HepG2 (cell line): ENCODE data around the gene ANKRD65. TPM values are rescaled to one million over a fixed set of nuclear protein-coding genes. Genes with fewer than 3 reads are reported as not detected.

Experiments
- ATAC-seq: fragments of 200-7000 bp; cut with Tn5 transposase; 3 replicates; pipeline ENCODE4 v1.9.1; 2020; ENCODE audit warnings: mild to moderate bottlenecking, moderate library complexity
- BruUV-seq: library from RNA; stranded (reverse); fragments of 400-500 nt; replicated peaks from 2 replicates; lab custom pipeline; 2021; lab: Mats Ljungman, UMichigan
- CTCF ChIA-PET: fragments of 300-600 bp; formaldehyde crosslinking; extraction: SDS; loops from one replicate; lab custom pipeline; 2021; ENCODE audit warnings: low total read pairs, inconsistent platforms, low intra/inter-chr PET ratio; lab: Yijun Ruan, JAX
- POLR2A ChIA-PET: fragments of 350-600 bp; sonication (Branson Sonifier 250); formaldehyde crosslinking; loops from one replicate; lab custom pipeline; 2020; ENCODE audit warnings: antibody characterized with exemption, inconsistent platforms; lab: Yijun Ruan, JAX
- DNase-seq: peaks from one replicate; pipeline ENCODE4 v3.0.0-alpha.2; 2015; ENCODE audit warnings: low spot score
- FAIRE-seq: peaks from 3 replicates; lab custom pipeline; 2011; peaks lifted over from hg19 to GRCh38; lab: Jason Lieb, UNC
- H2AFZ ChIP-seq: one replicate; pipeline ENCODE4 v1.6.1; 2011; ENCODE audit warnings: low read length, inconsistent platforms
- H3K27ac ChIP-seq: fragments of 300-600 bp; 3 replicates; pipeline ENCODE4 v1.8.0; 2011; ENCODE audit warnings: mixed run types, mild to moderate bottlenecking, mixed read lengths, low read length, inconsistent platforms; ENCODE audit not compliant: insufficient read depth; ENCODE audit errors: extremely low read length
- H3K27me3 ChIP-seq, 2 experiments: fragments of 200-600 bp in 1 of 2; 2 replicates in 1 of 2; 3 replicates in 1 of 2; pipeline versions ENCODE4 v1.6.0 to v1.8.0; 2011; ENCODE audit warnings: low read length in 2 of 2, mild to moderate bottlenecking in 2 of 2, moderate library complexity in 2 of 2, inconsistent platforms in 1 of 2; ENCODE audit not compliant: insufficient read depth in 2 of 2, control insufficient read depth in 1 of 2
- H3K36me3 ChIP-seq, 2 experiments: fragments of 200-600 bp in 1 of 2; replicated peaks in 1 of 2; 2 replicates in 1 of 2; 3 replicates in 1 of 2; pipeline versions ENCODE4 v1.5.1 to v1.8.0; 2011; ENCODE audit warnings: low read length in 2 of 2, inconsistent platforms in 1 of 2; ENCODE audit not compliant: insufficient read depth in 2 of 2, control insufficient read depth in 1 of 2
- H3K4me1 ChIP-seq: 2 replicates; pipeline ENCODE4 v1.5.1; 2012; ENCODE audit warnings: low read length, inconsistent platforms; ENCODE audit not compliant: insufficient read depth
- H3K4me2 ChIP-seq: 2 replicates; pipeline ENCODE4 v1.6.0; 2011; ENCODE audit warnings: low read depth, low read length, inconsistent platforms
- H3K4me3 ChIP-seq, 3 experiments: fragments of 200-600 bp in 1 of 3; sonication (generic), shearing (Covaris generic) in 1 of 3; replicated peaks in 1 of 3; 2 replicates each; pipeline ENCODE4 v1.5.1; 2011 to 2016; ENCODE audit warnings: low read length in 3 of 3, inconsistent platforms in 2 of 3, low read depth in 2 of 3, mild to moderate bottlenecking in 2 of 3, control low read depth in 1 of 3, mixed read lengths in 1 of 3; ENCODE audit not compliant: insufficient read depth in 1 of 3
- H3K79me2 ChIP-seq: one replicate; pipeline ENCODE4 v1.6.1; 2011; ENCODE audit warnings: low read length, inconsistent platforms; ENCODE audit not compliant: insufficient read depth
- H3K9ac ChIP-seq: 2 replicates; pipeline ENCODE4 v1.6.0; 2011; ENCODE audit warnings: mild to moderate bottlenecking, low read depth, low read length, inconsistent platforms; ENCODE audit not compliant: insufficient read depth
- H3K9me3 ChIP-seq: 2 replicates; pipeline ENCODE4 v1.5.1; 2012; ENCODE audit warnings: mild to moderate bottlenecking, low read length
- H4K20me1 ChIP-seq: 2 replicates; pipeline ENCODE4 v1.6.0; 2011; ENCODE audit warnings: inconsistent platforms, mild to moderate bottlenecking, low read length, moderate library complexity; ENCODE audit not compliant: insufficient read depth
- AGO2 ChIP-seq: fragments of 200-400 bp; formaldehyde crosslinking; optimal IDR thresholded peaks from 2 replicates; pipeline ENCODE3; 2017; ENCODE audit warnings: mild to moderate bottlenecking, low read depth, low read length, moderate library complexity
- CHD2 ChIP-seq: IDR thresholded peaks from 2 replicates; pipeline ENCODE4 v1.6.1; 2011; ENCODE audit warnings: low read depth, low read length, improper control_type of control experiment
- EP300 ChIP-seq, 3 experiments: sonication (generic) in 1 of 3; formaldehyde crosslinking in 1 of 3; IDR thresholded peaks; 2 replicates each; pipeline versions ENCODE4 v1.5.1 to v1.6.1; 2011 to 2020; ENCODE audit warnings: low read depth in 2 of 3, low read length in 2 of 3, borderline replicate concordance in 1 of 3, improper control_type of control experiment in 1 of 3, mild to moderate bottlenecking in 1 of 3, missing genetic modification reagents in 1 of 3, moderate library complexity in 1 of 3
- HOXA9 ChIP-seq: sonication (generic); formaldehyde crosslinking; IDR thresholded peaks from 2 replicates; pipeline ENCODE4 v1.8.1; 2022; ENCODE audit warnings: missing genetic modification reagents, mild to moderate bottlenecking, moderate library complexity, borderline replicate concordance
- WGBS: methylation state at CpG from one replicate; pipeline ENCODE4 v1.1.6; 2017; ENCODE audit warnings: low lambda C conversion rate; 5-methylcytosine and 5-hydroxymethylcytosine counted together
- in situ Hi-C: cut with HindIII; loops from 2 replicates; pipeline ENCODE4 v1.10.0; 2017; ENCODE audit warnings: low pct_unique_long_range_greater_than_20kb; ENCODE audit not compliant: extremely low pct_ligation_motif_present
- intact Hi-C: fragments of 100-400 bp; cut with micrococcal nuclease; formaldehyde crosslinking; loops from one replicate; pipeline ENCODE4 v1.10.0; 2022; ENCODE audit not compliant: unreplicated experiment
- polyA plus RNA-seq, 8 experiments: library from polyadenylated mRNA; depleted of rRNA in 3 of 8; stranded (reverse) in 7 of 8; unstranded in 1 of 8; fragments of >200 nt; fragmentation: Illumina TruSeq in 4 of 8; extraction: Trizol in 4 of 8; gene quantifications; 2 replicates each; pipeline versions ENCODE4 v1.2.1 to v1.2.3, GENCODE V29; 2011 to 2016; ENCODE audit warnings: low read depth in 4 of 8, missing spikeins in 1 of 8, mixed read lengths in 1 of 8; ENCODE audit not compliant: insufficient read depth in 1 of 8
- total RNA-seq, 5 experiments: library from RNA; depleted of rRNA; stranded (reverse); fragments of >200 nt; fragmentation: Illumina TruSeq; extraction: Trizol; gene quantifications; 2 replicates each; pipeline ENCODE4 v1.2.3, GENCODE V29; 2016; ENCODE audit warnings: low read depth in 1 of 5

Gene ANKRD65
- total and polyA plus RNA-seq, 2 of the 13 experiments (the other 11 are each of a cell fraction or from before 2014, with no cell fraction given) = 12.1 to 30.1 TPM

DNA sequence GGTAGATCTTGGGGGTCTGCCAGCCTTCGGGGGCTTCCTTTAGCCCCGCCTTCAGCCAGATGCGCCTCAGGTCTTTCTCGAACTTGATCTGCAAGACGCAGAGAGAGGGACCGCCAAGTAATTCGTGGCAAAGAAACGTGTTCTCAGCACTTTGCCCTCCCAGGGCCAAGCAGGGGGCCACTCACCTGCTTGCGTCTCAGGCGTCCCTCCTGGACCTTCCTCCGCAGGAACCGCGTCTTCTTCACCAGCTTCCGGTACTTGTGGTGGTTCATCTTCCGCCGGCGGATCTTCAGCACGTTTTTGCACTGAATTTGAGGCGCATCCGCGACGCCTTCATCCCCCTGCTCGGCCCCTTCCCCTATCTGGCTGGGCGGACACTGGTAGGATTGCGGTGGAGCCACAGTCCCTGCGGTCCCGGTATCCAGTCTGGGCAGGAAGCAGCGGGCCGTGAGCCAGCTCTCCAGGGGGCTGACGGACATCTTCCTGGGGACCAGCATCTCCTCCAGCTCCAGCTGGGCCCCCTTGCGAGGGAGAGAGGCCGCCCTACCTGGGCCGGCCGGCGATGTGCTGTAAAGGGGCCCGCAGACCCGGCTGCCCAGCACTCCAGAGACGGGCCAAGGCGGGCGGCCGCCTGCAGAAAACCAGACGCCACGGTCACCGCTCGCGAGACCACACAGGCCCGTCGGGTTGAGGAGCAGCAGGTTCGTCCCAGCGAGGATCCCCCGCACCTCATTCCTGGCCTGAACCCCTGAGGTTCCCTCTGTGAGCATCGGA lies 47.1 kb downstream of the ANKRD65 start:
- intact Hi-C loops = no loop called here
- WGBS = 82% methylated on average over 28 of the region's 52 CpGs
- ChIA-PET POLR2A (interaction anchor here (1.4 to 3.1 kb wide), 3 partner anchors 24 to 131 kb away, joined by 3 to 35 read pairs (median 3); partner anchors contain the start of gene CCNL2), CTCF (no interaction called here)
- H2AFZ ChIP-seq = no peak overlapping the region
- BruUV-seq = TSS peak; percentile 77
- peaks cover 19% of the 10 kb centered on the region for H3K79me2 ChIP-seq
- H4K20me1 ChIP-seq = no peaks in the 10 kb centered on the region
- ATAC-seq (no peak), FAIRE-seq (no peak)
- H3K9me3 ChIP-seq = no peaks in the 10 kb centered on the region
- in situ Hi-C loops = no loop called here
- peaks cover 0 to 3% of the 10 kb centered on the region in 2 experiments; a peak in 1 of 5 replicates for H3K36me3 ChIP-seq
- H3K4me1 ChIP-seq = peaks cover 37% of the 10 kb centered on the region
- H3K9ac ChIP-seq = peak overlapping the region; percentile 98
- H3K27ac ChIP-seq = peak overlapping the region; percentile 79
- no peak for TF ChIP-seq HOXA9 (CRISPR knock-in tag)
- peak; percentile 22 for TF ChIP-seq AGO2
- 0 out of 2 replicates have a peak, but pooled peaks have one; percentile 30 for TF ChIP-seq CHD2
- TF ChIP-seq EP300 (IDR thresholded peaks at IDR 0.05; ENCODE audit: low read depth in 2 of 2, low read length in 2 of 2) = no peak
- no peak for TF ChIP-seq EP300 (CRISPR knock-in tag; IDR thresholded peaks at IDR 0.05; ENCODE audit: borderline replicate concordance)
- TF ChIP-seq, all 625 proteins: peak for 2
- H3K4me3 ChIP-seq = peak overlapping the region; percentile 75 to 99 (median 90)
- peak overlapping the region; percentile 91 for H3K4me2 ChIP-seq
- no peaks in the 10 kb centered on the region; a peak in 1 of 5 replicates for H3K27me3 ChIP-seq
- no peak for DNase-seq
